ENCODE measurements around the gene PICALM. TPM values are rescaled to one million over a fixed set of nuclear protein-coding genes. Genes with fewer than 3 reads are reported as not detected.

Gene PICALM
- total RNA-seq, 1 donor from 2014 or later, result 125 TPM

- H3K4me1 Mint-ChIP-seq (ENCODE audit: unreplicated experiment), result peaks cover 7% of the 10 kb centered on the region
- no peak overlapping the region for H3K27ac Mint-ChIP-seq (ENCODE audit: unreplicated experiment)
- no peaks in the 10 kb centered on the region for H3K9me3 Mint-ChIP-seq (ENCODE audit: unreplicated experiment)
- H3K27me3 Mint-ChIP-seq (ENCODE audit: unreplicated experiment), result peaks cover 12% of the 10 kb centered on the region
- peaks cover 33% of the 10 kb centered on the region for H3K36me3 Mint-ChIP-seq (ENCODE audit: low read depth, unreplicated experiment)
- TF ChIP-seq CTCF (IDR thresholded peaks at IDR 0.05; ENCODE audit: unreplicated experiment), result no peak
- no peak overlapping the region for H3K4me3 Mint-ChIP-seq (ENCODE audit: unreplicated experiment)
- DNase-seq (ENCODE audit: low spot score), result no peak
Observed at GRCh38 chr11:85967457-85967856, 101.4 kb downstream of the PICALM start.

- DNase-seq (ENCODE audit: low spot score), result no peak
- H3K4me1 Mint-ChIP-seq (ENCODE audit: unreplicated experiment), result peaks cover 7% of the 10 kb centered on the region
- H3K9me3 Mint-ChIP-seq (ENCODE audit: unreplicated experiment), result no peaks in the 10 kb centered on the region
- TF ChIP-seq CTCF (IDR thresholded peaks at IDR 0.05; ENCODE audit: unreplicated experiment), result no peak
- no peak overlapping the region for H3K4me3 Mint-ChIP-seq (ENCODE audit: unreplicated experiment)
- peaks cover 5% of the 10 kb centered on the region for H3K27me3 Mint-ChIP-seq (ENCODE audit: unreplicated experiment)
- H3K36me3 Mint-ChIP-seq (ENCODE audit: low read depth, unreplicated experiment), result peaks cover 31% of the 10 kb centered on the region
- H3K27ac Mint-ChIP-seq (ENCODE audit: unreplicated experiment), result no peak overlapping the region
Observed at GRCh38 chr11:85965202-85965601, 103.7 kb downstream of the PICALM start.

- no peak overlapping the region for H3K27ac Mint-ChIP-seq (ENCODE audit: unreplicated experiment)
- no peaks in the 10 kb centered on the region for H3K4me1 Mint-ChIP-seq (ENCODE audit: unreplicated experiment)
- H3K36me3 Mint-ChIP-seq (ENCODE audit: low read depth, unreplicated experiment), result peaks cover 23% of the 10 kb centered on the region
- H3K4me3 Mint-ChIP-seq (ENCODE audit: unreplicated experiment), result no peak overlapping the region
- no peaks in the 10 kb centered on the region for H3K9me3 Mint-ChIP-seq (ENCODE audit: unreplicated experiment)
- H3K27me3 Mint-ChIP-seq (ENCODE audit: unreplicated experiment), result peaks cover 5% of the 10 kb centered on the region
- TF ChIP-seq CTCF (IDR thresholded peaks at IDR 0.05; ENCODE audit: unreplicated experiment), result no peak
- DNase-seq (ENCODE audit: low spot score), result no peak
Observed at GRCh38 chr11:85961930-85962363, 106.9 kb downstream of the PICALM start.

GRCh38 chr11:85961130-85961529, 107.8 kb downstream of the PICALM start:
- no peak for TF ChIP-seq CTCF (IDR thresholded peaks at IDR 0.05; ENCODE audit: unreplicated experiment)
- no peaks in the 10 kb centered on the region for H3K9me3 Mint-ChIP-seq (ENCODE audit: unreplicated experiment)
- no peak overlapping the region for H3K4me3 Mint-ChIP-seq (ENCODE audit: unreplicated experiment)
- H3K27me3 Mint-ChIP-seq (ENCODE audit: unreplicated experiment), result peaks cover 4% of the 10 kb centered on the region
- DNase-seq (ENCODE audit: low spot score), result no peak
- no peak overlapping the region for H3K27ac Mint-ChIP-seq (ENCODE audit: unreplicated experiment)
- H3K36me3 Mint-ChIP-seq (ENCODE audit: low read depth, unreplicated experiment), result peaks cover 20% of the 10 kb centered on the region
- no peaks in the 10 kb centered on the region for H3K4me1 Mint-ChIP-seq (ENCODE audit: unreplicated experiment)

- H3K36me3 Mint-ChIP-seq (ENCODE audit: low read depth, unreplicated experiment), result peaks cover 19% of the 10 kb centered on the region
- H3K4me1 Mint-ChIP-seq (ENCODE audit: unreplicated experiment), result no peaks in the 10 kb centered on the region
- H3K4me3 Mint-ChIP-seq (ENCODE audit: unreplicated experiment), result no peak overlapping the region
- DNase-seq (ENCODE audit: low spot score), result no peak
- H3K9me3 Mint-ChIP-seq (ENCODE audit: unreplicated experiment), result no peaks in the 10 kb centered on the region
- no peak overlapping the region for H3K27ac Mint-ChIP-seq (ENCODE audit: unreplicated experiment)
- TF ChIP-seq CTCF (IDR thresholded peaks at IDR 0.05; ENCODE audit: unreplicated experiment), result no peak
- peaks cover 1% of the 10 kb centered on the region for H3K27me3 Mint-ChIP-seq (ENCODE audit: unreplicated experiment)
Observed at GRCh38 chr11:85960678-85961077, 108.2 kb downstream of the PICALM start.
